ENCODE measurements around the gene MEIS2. TPM values are rescaled to one million over a fixed set of nuclear protein-coding genes. Genes with fewer than 3 reads are reported as not detected.

The MEIS2 gene
- total and polyA plus RNA-seq, 2 experiments from 2014 or later: 0.27 TPM; not detected in 1

DNA sequence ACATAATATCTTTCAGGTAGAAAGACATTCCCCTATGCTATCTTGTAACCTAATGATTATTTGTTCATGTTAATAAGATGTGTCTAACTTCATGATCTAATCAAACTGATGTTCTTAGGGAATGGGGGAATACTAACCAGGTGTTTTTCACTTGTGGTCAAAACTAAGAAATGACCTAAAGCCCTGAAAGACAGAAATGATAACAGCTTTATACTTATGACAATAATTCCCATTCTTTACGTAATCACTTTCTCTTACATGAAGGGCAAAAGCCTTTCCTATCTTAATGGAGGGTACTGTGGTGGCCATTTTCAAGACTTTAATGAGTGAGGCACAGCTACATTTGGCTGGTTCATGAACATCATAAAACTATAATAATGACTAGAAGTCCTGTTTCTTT, 33.9 kb upstream of the MEIS2 start:
- H3K27me3 ChIP-seq (ENCODE audit: insufficient read depth): no peaks in the 10 kb centered on the region
- Mint-ChIP-seq H3K36me3 (ENCODE audit: low read depth) (no peaks in the 10 kb centered on the region), H3K9me3 (no peaks in the 10 kb centered on the region), H3K27me3 (ENCODE audit: insufficient read depth, low read depth, poor library complexity) (peaks cover 3% of the 10 kb centered on the region), H3K4me1 (peaks cover 22% of the 10 kb centered on the region), H3K4me3 (no peak overlapping the region), H3K27ac (no peak overlapping the region)
- DNase-seq (ENCODE audit: low spot score) (no peak), ATAC-seq (no peak)
- H3K9me2 ChIP-seq (ENCODE audit: insufficient read depth): no peaks in the 10 kb centered on the region
- H2AFZ ChIP-seq: no peak overlapping the region
- TF ChIP-seq CREB1 (CRISPR knock-in tag; IDR thresholded peaks at IDR 0.05; ENCODE audit: low read depth) (no peak), ZNF331 (CRISPR knock-in tag; IDR thresholded peaks at IDR 0.05; ENCODE audit: low read depth) (no peak), JUNB (IDR thresholded peaks at IDR 0.05; ENCODE audit: unreplicated experiment) (no peak)
- TF ChIP-seq, protein P1, sequence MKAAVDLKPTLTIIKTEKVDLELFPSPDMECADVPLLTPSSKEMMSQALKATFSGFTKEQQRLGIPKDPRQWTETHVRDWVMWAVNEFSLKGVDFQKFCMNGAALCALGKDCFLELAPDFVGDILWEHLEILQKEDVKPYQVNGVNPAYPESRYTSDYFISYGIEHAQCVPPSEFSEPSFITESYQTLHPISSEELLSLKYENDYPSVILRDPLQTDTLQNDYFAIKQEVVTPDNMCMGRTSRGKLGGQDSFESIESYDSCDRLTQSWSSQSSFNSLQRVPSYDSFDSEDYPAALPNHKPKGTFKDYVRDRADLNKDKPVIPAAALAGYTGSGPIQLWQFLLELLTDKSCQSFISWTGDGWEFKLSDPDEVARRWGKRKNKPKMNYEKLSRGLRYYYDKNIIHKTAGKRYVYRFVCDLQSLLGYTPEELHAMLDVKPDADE (IDR thresholded peaks at IDR 0.05): no peak
- TF ChIP-seq, protein P2, sequence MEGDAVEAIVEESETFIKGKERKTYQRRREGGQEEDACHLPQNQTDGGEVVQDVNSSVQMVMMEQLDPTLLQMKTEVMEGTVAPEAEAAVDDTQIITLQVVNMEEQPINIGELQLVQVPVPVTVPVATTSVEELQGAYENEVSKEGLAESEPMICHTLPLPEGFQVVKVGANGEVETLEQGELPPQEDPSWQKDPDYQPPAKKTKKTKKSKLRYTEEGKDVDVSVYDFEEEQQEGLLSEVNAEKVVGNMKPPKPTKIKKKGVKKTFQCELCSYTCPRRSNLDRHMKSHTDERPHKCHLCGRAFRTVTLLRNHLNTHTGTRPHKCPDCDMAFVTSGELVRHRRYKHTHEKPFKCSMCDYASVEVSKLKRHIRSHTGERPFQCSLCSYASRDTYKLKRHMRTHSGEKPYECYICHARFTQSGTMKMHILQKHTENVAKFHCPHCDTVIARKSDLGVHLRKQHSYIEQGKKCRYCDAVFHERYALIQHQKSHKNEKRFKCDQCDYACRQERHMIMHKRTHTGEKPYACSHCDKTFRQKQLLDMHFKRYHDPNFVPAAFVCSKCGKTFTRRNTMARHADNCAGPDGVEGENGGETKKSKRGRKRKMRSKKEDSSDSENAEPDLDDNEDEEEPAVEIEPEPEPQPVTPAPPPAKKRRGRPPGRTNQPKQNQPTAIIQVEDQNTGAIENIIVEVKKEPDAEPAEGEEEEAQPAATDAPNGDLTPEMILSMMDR (conservative IDR thresholded peaks at IDR 0.05; ENCODE audit: low read depth in 2 of 2): no peak
- H3K36me3 ChIP-seq (ENCODE audit: insufficient read depth): no peaks in the 10 kb centered on the region
- 0 out of 2 replicates have a peak, but pooled peaks cover 6% of the 10 kb centered on the region for H3K4me1 ChIP-seq (ENCODE audit: insufficient read depth)
- no peaks in the 10 kb centered on the region for H4K20me1 ChIP-seq (replicated peaks; ENCODE audit: insufficient read depth)
- no peak overlapping the region for H3K4me3 ChIP-seq
- no peaks in the 10 kb centered on the region for H3K79me2 ChIP-seq (replicated peaks; ENCODE audit: insufficient read depth)
- no peak overlapping the region for H3K27ac ChIP-seq (ENCODE audit: low read depth)
- no peaks in the 10 kb centered on the region for H3F3A ChIP-seq (replicated peaks; ENCODE audit: low read depth)
- H3K4me2 ChIP-seq: no peak overlapping the region

DNA sequence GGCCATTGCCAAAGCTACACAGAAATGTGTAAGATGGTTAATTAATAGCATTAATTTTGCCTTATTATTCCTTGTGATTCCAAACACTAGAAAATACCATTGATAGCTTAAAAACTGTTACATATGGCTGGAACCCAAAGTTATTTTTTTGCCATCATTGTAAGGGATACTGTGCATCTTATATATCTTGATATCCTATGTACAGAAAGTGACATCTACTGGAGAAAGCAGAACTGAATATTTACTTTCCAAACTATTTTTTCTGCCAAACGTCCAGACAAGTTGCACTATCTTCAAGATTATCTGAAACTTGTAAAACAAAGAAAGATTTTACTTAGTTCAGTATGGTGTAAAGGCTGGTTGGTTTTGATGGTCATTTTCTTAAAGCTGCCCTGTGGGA, 33.3 kb upstream of the MEIS2 start:
- no peak for ATAC-seq
- Histone ChIP-seq H2AFZ (no peak overlapping the region), H3K4me2 (no peak overlapping the region)
- TF ChIP-seq, protein P1 (IDR thresholded peaks at IDR 0.05): no peak
- TF ChIP-seq, protein P2 (conservative IDR thresholded peaks at IDR 0.05; ENCODE audit: low read depth in 2 of 2): no peak; a peak in 2 of 4 replicates
- TF ChIP-seq, protein P3, sequence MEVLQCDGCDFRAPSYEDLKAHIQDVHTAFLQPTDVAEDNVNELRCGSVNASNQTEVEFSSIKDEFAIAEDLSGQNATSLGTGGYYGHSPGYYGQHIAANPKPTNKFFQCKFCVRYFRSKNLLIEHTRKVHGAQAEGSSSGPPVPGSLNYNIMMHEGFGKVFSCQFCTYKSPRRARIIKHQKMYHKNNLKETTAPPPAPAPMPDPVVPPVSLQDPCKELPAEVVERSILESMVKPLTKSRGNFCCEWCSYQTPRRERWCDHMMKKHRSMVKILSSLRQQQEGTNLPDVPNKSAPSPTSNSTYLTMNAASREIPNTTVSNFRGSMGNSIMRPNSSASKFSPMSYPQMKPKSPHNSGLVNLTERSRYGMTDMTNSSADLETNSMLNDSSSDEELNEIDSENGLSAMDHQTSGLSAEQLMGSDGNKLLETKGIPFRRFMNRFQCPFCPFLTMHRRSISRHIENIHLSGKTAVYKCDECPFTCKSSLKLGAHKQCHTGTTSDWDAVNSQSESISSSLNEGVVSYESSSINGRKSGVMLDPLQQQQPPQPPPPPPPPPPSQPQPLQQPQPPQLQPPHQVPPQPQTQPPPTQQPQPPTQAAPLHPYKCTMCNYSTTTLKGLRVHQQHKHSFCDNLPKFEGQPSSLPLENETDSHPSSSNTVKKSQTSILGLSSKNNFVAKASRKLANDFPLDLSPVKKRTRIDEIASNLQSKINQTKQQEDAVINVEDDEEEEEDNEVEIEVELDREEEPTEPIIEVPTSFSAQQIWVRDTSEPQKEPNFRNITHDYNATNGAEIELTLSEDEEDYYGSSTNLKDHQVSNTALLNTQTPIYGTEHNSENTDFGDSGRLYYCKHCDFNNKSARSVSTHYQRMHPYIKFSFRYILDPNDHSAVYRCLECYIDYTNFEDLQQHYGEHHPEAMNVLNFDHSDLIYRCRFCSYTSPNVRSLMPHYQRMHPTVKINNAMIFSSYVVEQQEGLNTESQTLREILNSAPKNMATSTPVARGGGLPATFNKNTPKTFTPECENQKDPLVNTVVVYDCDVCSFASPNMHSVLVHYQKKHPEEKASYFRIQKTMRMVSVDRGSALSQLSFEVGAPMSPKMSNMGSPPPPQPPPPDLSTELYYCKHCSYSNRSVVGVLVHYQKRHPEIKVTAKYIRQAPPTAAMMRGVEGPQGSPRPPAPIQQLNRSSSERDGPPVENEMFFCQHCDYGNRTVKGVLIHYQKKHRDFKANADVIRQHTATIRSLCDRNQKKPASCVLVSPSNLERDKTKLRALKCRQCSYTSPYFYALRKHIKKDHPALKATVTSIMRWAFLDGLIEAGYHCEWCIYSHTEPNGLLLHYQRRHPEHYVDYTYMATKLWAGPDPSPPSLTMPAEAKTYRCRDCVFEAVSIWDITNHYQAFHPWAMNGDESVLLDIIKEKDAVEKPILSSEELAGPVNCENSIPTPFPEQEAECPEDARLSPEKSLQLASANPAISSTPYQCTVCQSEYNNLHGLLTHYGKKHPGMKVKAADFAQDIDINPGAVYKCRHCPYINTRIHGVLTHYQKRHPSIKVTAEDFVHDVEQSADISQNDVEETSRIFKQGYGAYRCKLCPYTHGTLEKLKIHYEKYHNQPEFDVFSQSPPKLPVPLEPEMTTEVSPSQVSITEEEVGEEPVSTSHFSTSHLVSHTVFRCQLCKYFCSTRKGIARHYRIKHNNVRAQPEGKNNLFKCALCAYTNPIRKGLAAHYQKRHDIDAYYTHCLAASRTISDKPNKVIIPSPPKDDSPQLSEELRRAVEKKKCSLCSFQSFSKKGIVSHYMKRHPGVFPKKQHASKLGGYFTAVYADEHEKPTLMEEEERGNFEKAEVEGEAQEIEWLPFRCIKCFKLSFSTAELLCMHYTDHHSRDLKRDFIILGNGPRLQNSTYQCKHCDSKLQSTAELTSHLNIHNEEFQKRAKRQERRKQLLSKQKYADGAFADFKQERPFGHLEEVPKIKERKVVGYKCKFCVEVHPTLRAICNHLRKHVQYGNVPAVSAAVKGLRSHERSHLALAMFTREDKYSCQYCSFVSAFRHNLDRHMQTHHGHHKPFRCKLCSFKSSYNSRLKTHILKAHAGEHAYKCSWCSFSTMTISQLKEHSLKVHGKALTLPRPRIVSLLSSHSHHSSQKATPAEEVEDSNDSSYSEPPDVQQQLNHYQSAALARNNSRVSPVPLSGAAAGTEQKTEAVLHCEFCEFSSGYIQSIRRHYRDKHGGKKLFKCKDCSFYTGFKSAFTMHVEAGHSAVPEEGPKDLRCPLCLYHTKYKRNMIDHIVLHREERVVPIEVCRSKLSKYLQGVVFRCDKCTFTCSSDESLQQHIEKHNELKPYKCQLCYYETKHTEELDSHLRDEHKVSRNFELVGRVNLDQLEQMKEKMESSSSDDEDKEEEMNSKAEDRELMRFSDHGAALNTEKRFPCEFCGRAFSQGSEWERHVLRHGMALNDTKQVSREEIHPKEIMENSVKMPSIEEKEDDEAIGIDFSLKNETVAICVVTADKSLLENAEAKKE (CRISPR knock-in tag; IDR thresholded peaks at IDR 0.05): no peak
- TF ChIP-seq ZNF331 (CRISPR knock-in tag; IDR thresholded peaks at IDR 0.05; ENCODE audit: low read depth) (no peak), POLR2AphosphoS5 (IDR thresholded peaks at IDR 0.05; ENCODE audit: low read depth) (no peak), JUNB (IDR thresholded peaks at IDR 0.05; ENCODE audit: unreplicated experiment) (no peak), STAT1 (IDR thresholded peaks at IDR 0.05; ENCODE audit: unreplicated experiment) (no peak), NANOG (IDR thresholded peaks at IDR 0.05; ENCODE audit: borderline replicate concordance) (no peak)

More for the DNA sequence above, 33.3 kb upstream of the MEIS2 start:
- no peaks in the 10 kb centered on the region for H4K20me1 ChIP-seq (replicated peaks; ENCODE audit: insufficient read depth)
- H3K27me3 Mint-ChIP-seq (ENCODE audit: insufficient read depth, low read depth, poor library complexity): peaks cover 3% of the 10 kb centered on the region
- H3K4me3 Mint-ChIP-seq: no peak overlapping the region
- no peaks in the 10 kb centered on the region for H3K36me3 ChIP-seq (ENCODE audit: insufficient read depth)
- DNase-seq (ENCODE audit: low spot score): no peak
- 0 out of 2 replicates have a peak, but pooled peaks cover 6% of the 10 kb centered on the region for H3K4me1 ChIP-seq (ENCODE audit: insufficient read depth)
- no peak overlapping the region for H3K27ac Mint-ChIP-seq
- no peaks in the 10 kb centered on the region for H3K9me2 ChIP-seq (ENCODE audit: insufficient read depth)
- no peaks in the 10 kb centered on the region for H3F3A ChIP-seq (replicated peaks; ENCODE audit: low read depth)
- H3K79me2 ChIP-seq (replicated peaks; ENCODE audit: insufficient read depth): no peaks in the 10 kb centered on the region
- H3K4me3 ChIP-seq: no peak overlapping the region
- H3K27ac ChIP-seq (ENCODE audit: low read depth): no peak overlapping the region
- no peaks in the 10 kb centered on the region for H3K27me3 ChIP-seq (ENCODE audit: insufficient read depth)
- H3K4me1 Mint-ChIP-seq: peaks cover 22% of the 10 kb centered on the region
- H3K9me3 Mint-ChIP-seq: no peaks in the 10 kb centered on the region
- H3K36me3 Mint-ChIP-seq (ENCODE audit: low read depth): no peaks in the 10 kb centered on the region
